Thoracic aorta (tissue), 2 donors: ENCODE data around the gene TP63. TPM values are rescaled to one million over a fixed set of nuclear protein-coding genes. Genes with fewer than 3 reads are reported as not detected.

Experiments used
- ATAC-seq: fragments of 150-250 bp; one replicate; pipeline ENCODE4 v1.8.0; 2017; ENCODE audit warnings: low read depth; ENCODE audit not compliant: insufficient number of reproducible peaks, low FRiP score
- DNase-seq: peaks from one replicate; pipeline ENCODE4 v3.0.0-alpha.2; 2020; ENCODE audit warnings: low spot score
- H3K27ac ChIP-seq, 2 donors: fragments of 200-600 bp; sonication (generic); 1 replicate in 1 of 2; 2 replicates in 1 of 2; pipeline ENCODE4 v1.5.1; 2016; ENCODE audit warnings: mild to moderate bottlenecking in 2 of 2, moderate library complexity in 2 of 2
- H3K27me3 ChIP-seq: fragments of 200-600 bp; sonication (generic); replicated peaks from 2 replicates; pipeline ENCODE4 v1.6.0; 2016; ENCODE audit warnings: mild to moderate bottlenecking; ENCODE audit not compliant: insufficient read depth
- H3K36me3 ChIP-seq: fragments of 200-600 bp; sonication (generic); one replicate; pipeline ENCODE4 v1.5.1; 2016
- H3K4me1 ChIP-seq, 2 donors: fragments of 200-600 bp; sonication (generic); 1 replicate in 1 of 2; 2 replicates in 1 of 2; pipeline versions ENCODE4 v1.5.1 to v1.6.0; 2016; ENCODE audit warnings: low read depth in 2 of 2, mild to moderate bottlenecking in 1 of 2; ENCODE audit not compliant: control insufficient read depth in 1 of 2
- H3K4me3 ChIP-seq: fragments of 200-600 bp; sonication (generic); 2 replicates; pipeline ENCODE4 v1.5.1; 2016; ENCODE audit warnings: mild to moderate bottlenecking
- H3K9me3 ChIP-seq: fragments of 200-600 bp; sonication (generic); 2 replicates; pipeline ENCODE4 v1.5.1; 2016
- CTCF ChIP-seq: fragments of 200-600 bp; sonication (generic); IDR thresholded peaks from one replicate; pipeline ENCODE4 v1.5.1; 2019; ENCODE audit warnings: antibody characterized with exemption
- total RNA-seq, 2 donors: library from RNA; depleted of rRNA; stranded (reverse); fragments of >200 nt; gene quantifications; one replicate each; pipeline versions ENCODE4 v1.1.0 to v1.2.3, GENCODE V29; 2016

Gene TP63
- total RNA-seq, 2 donors from 2014 or later = 0.14 to 0.42 TPM

- ATAC-seq = no peak
- H3K27ac ChIP-seq = no peak overlapping the region
Measured at GRCh38 chr3:189945935-189946709, 314.9 kb downstream of the TP63 start.

More at GRCh38 chr3:189945935-189946709, 314.9 kb downstream of the TP63 start:
- H3K9me3 ChIP-seq = no peaks in the 10 kb centered on the region
- no peak for TF ChIP-seq CTCF
- H3K4me3 ChIP-seq = no peak overlapping the region
- no peaks in the 10 kb centered on the region for H3K27me3 ChIP-seq
- no peaks in the 10 kb centered on the region for H3K4me1 ChIP-seq
- no peak for DNase-seq
- H3K36me3 ChIP-seq = no peaks in the 10 kb centered on the region
